Measurements from ENCODE around the gene RIN3. TPM values are rescaled to one million over a fixed set of nuclear protein-coding genes. Genes with fewer than 3 reads are reported as not detected.
A peak's percentile ranks its signal among the peaks of the same experiment; 100 is the strongest.

Gene RIN3
- total and polyA plus RNA-seq, 2 of the 4 experiments (the other 2 are of a cell fraction): 2.5 to 11.1 TPM

DNA sequence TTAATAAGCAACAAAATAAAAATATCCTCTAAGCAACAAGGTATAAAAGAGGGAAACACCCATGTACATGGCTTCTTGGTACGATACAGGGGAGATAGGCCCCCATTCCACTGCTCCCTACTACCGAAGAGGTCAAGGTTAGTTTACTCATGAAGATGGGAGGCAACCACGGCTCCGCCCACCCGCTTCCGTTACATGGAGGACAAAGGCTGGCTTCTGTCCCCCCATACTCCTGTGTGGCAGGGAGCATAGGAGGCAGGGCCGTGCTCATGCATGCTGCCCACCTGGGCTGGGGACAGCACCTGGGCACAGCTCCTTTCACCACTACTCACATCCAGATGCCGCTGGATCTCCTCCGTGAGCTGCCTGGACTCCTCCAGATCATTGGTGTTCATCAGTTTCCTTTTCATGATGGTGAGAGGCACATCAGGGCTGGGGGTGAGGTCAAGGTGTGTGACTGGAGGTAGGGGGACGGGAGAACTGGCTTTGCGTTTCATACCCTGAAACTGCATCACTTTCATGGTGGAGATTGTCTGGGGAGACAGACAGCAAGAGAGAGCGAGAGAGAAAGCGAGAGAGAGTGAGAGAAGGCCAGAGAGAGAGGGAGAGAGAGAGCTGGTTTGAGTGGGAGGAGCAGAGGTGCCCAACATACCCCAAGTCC lies 195.9 kb downstream of the RIN3 start:
- Histone ChIP-seq H3K4me2 (ENCODE audit: low read depth, low read length) (no peak overlapping the region), H3K4me1 (ENCODE audit: control insufficient read depth, insufficient read depth, low read length) (peaks cover 8% of the 10 kb centered on the region), H3K79me1 (ENCODE audit: low read depth in 1 of 2, low read length in 2 of 2) (no peaks in the 10 kb centered on the region), H3K18ac (ENCODE audit: low read depth, low read length) (peak overlapping the region; percentile 39; the same call in 1 of the 2 replicates), H3K27me3 (ENCODE audit: control insufficient read depth, insufficient read depth, low read length) (no peaks in the 10 kb centered on the region), H4K91ac (ENCODE audit: insufficient read depth, low read depth, low read length) (peak overlapping the region; percentile 90), H2AK9ac (replicated peaks; ENCODE audit: low read depth, low read length, poor library complexity) (peak overlapping the region; percentile 81), H2BK20ac (ENCODE audit: low read depth, low read length) (peak overlapping the region; percentile 84), H2AK5ac (ENCODE audit: low read depth, low read length) (peak overlapping the region; percentile 35; the same call in 1 of the 2 replicates), H3K36me3 (ENCODE audit: control insufficient read depth, insufficient read depth, low read length) (no peaks in the 10 kb centered on the region), H3K4ac (ENCODE audit: low read depth, low read length) (peak overlapping the region; percentile 75), H2BK120ac (ENCODE audit: low read depth, low read length) (peak overlapping the region; percentile 72), H3K56ac (ENCODE audit: extremely low read depth, insufficient read depth, low read length) (no peak overlapping the region; the same call in 1 of the 2 replicates), H3K9me3 (ENCODE audit: control insufficient read depth, insufficient read depth, low read length) (no peaks in the 10 kb centered on the region), H4K8ac (ENCODE audit: low read depth in 2 of 2, low read length in 2 of 2) (peak overlapping the region; percentile 4 to 55; a peak in 2 of 4 replicates), H2BK5ac (ENCODE audit: low read depth, low read length, poor library complexity, severe bottlenecking) (peak overlapping the region; percentile 25), H4K5ac (ENCODE audit: low read depth, low read length) (peak overlapping the region; percentile 25; the same call in 1 of the 2 replicates), H3K9ac (ENCODE audit: low read depth, low read length) (no peak overlapping the region), H3K14ac (replicated peaks; ENCODE audit: low read depth, low read length) (0 out of 2 replicates have a peak overlapping the region, but pooled peaks have one; percentile 9), H2BK15ac (ENCODE audit: low read depth, low read length) (peak overlapping the region; percentile 63; the same call in 1 of the 3 replicates), H3K27ac (ENCODE audit: insufficient read depth, low read length) (peak overlapping the region; percentile 62; the same call in 1 of the 2 replicates), H3K23ac (ENCODE audit: low read depth, low read length) (0 out of 2 replicates have a peak overlapping the region, but pooled peaks have one; percentile 4), H2AFZ (replicated peaks; ENCODE audit: low read length, poor library complexity) (peak overlapping the region; percentile 55), H4K20me1 (ENCODE audit: insufficient read depth, low read length) (no peaks in the 10 kb centered on the region), H3K4me3 (ENCODE audit: insufficient read depth, low read depth, low read length) (no peak overlapping the region), H3K9me1 (ENCODE audit: insufficient read depth, low read length) (peaks cover 13% of the 10 kb centered on the region)
- WGBS, 2 experiments (ENCODE audit: extremely low coverage in 2 of 2, insufficient read length in 1 of 2): no CpG with 5 or more reads among the region's 13 CpGs
- in situ Hi-C loops (cut with MboI; ENCODE audit: low sequenced_read_pairs): no loop called here
- BruUV-seq (replicated peaks): no TSS peak
- intact Hi-C loops (cut with micrococcal nuclease): loop anchor here (5.0 kb wide), 1 partner anchor 38 kb away; the partner anchor contains the start of gene LGMN
- ATAC-seq (ENCODE audit: low read depth) (no peak), DNase-seq (no peak)
- TF ChIP-seq BHLHE40 (IDR thresholded peaks at IDR 0.05; ENCODE audit: low read depth, low read length) (no peak), CHD1 (IDR thresholded peaks at IDR 0.05; ENCODE audit: low read depth, low read length) (no peak), CEBPB (IDR thresholded peaks at IDR 0.05; ENCODE audit: low read depth, low read length) (no peak), RCOR1 (IDR thresholded peaks at IDR 0.05; ENCODE audit: insufficient replicate concordance, low read length) (no peak), MXI1 (IDR thresholded peaks at IDR 0.05; ENCODE audit: borderline replicate concordance, low read depth, low read length) (no peak), FOS (IDR thresholded peaks at IDR 0.05; ENCODE audit: low read depth, low read length) (no peak), RAD21 (IDR thresholded peaks at IDR 0.05; ENCODE audit: low read length) (no peak), MAFK (IDR thresholded peaks at IDR 0.05; ENCODE audit: low read depth, low read length) (no peak)
- TF ChIP-seq, protein P1, sequence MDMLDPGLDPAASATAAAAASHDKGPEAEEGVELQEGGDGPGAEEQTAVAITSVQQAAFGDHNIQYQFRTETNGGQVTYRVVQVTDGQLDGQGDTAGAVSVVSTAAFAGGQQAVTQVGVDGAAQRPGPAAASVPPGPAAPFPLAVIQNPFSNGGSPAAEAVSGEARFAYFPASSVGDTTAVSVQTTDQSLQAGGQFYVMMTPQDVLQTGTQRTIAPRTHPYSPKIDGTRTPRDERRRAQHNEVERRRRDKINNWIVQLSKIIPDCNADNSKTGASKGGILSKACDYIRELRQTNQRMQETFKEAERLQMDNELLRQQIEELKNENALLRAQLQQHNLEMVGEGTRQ (IDR thresholded peaks at IDR 0.05; ENCODE audit: low read depth, low read length): no peak
- TF ChIP-seq, protein P2, sequence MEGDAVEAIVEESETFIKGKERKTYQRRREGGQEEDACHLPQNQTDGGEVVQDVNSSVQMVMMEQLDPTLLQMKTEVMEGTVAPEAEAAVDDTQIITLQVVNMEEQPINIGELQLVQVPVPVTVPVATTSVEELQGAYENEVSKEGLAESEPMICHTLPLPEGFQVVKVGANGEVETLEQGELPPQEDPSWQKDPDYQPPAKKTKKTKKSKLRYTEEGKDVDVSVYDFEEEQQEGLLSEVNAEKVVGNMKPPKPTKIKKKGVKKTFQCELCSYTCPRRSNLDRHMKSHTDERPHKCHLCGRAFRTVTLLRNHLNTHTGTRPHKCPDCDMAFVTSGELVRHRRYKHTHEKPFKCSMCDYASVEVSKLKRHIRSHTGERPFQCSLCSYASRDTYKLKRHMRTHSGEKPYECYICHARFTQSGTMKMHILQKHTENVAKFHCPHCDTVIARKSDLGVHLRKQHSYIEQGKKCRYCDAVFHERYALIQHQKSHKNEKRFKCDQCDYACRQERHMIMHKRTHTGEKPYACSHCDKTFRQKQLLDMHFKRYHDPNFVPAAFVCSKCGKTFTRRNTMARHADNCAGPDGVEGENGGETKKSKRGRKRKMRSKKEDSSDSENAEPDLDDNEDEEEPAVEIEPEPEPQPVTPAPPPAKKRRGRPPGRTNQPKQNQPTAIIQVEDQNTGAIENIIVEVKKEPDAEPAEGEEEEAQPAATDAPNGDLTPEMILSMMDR (conservative IDR thresholded peaks at IDR 0.05; ENCODE audit: low read depth, low read length): no peak
- POLR2A ChIA-PET (ENCODE audit: unreplicated experiment): no interaction called here
- CTCF ChIA-PET: no interaction called here
- dilution Hi-C loops (cut with HindIII; ENCODE audit: low sequenced_read_pairs, unreplicated experiment): no loop called here
